Cerebellar nuclear complex (tissue), 1 donor: ENCODE results near the gene IL26.

Experiments used
- DNase-seq, 2 experiments: peaks; one replicate each; lab custom pipeline; 2025; lab: John Stamatoyannopoulos, UW

IL26 gene

DNA sequence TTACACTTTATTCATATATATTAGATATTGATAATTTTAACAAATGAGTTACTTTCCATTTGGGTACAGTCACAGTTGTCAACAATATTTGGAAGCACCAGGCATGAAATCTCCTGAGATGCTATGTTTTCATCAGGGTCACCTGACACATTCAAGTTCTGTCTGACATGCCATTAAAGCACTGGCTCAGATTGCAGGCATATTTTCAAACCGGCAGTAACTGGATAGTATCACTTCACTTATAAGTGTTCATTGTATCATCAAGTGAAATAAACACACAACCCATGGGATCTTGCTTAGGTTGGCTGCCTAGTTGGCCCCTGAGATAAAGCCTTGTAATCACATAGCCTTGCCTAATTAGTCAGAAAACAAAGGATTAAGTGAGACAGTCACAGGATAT, 70.8 kb downstream of the IL26 start:
- no peak for DNase-seq
